ENCODE results near the gene MSH4. TPM values are rescaled to one million over a fixed set of nuclear protein-coding genes. Genes with fewer than 3 reads are reported as not detected.

The MSH4 gene
- total and polyA plus RNA-seq, 3 donors from 2014 or later = 4.6 to 8.2 (median 5.5) TPM

DNA sequence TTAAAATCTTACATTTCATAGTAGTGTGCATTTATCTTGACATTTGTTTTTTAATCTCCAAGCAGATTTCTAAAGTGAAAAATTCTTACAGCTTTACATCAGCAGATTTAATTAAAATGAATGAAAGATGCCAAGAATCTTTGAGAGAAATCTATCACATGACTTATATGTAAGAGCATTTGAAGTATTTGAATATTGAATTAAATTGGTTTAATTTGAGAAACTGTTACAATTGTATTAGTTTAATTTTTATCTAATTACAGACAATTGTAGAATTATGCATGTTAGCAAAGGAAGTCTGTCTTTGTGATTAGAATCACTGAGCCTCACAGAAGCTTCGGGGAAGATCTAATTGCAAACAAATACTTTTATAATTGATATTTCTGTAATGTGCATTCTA is 83.3 kb downstream of the MSH4 start:
- DNase-seq = no peak
- TF ChIP-seq, protein P1, sequence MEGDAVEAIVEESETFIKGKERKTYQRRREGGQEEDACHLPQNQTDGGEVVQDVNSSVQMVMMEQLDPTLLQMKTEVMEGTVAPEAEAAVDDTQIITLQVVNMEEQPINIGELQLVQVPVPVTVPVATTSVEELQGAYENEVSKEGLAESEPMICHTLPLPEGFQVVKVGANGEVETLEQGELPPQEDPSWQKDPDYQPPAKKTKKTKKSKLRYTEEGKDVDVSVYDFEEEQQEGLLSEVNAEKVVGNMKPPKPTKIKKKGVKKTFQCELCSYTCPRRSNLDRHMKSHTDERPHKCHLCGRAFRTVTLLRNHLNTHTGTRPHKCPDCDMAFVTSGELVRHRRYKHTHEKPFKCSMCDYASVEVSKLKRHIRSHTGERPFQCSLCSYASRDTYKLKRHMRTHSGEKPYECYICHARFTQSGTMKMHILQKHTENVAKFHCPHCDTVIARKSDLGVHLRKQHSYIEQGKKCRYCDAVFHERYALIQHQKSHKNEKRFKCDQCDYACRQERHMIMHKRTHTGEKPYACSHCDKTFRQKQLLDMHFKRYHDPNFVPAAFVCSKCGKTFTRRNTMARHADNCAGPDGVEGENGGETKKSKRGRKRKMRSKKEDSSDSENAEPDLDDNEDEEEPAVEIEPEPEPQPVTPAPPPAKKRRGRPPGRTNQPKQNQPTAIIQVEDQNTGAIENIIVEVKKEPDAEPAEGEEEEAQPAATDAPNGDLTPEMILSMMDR (IDR thresholded peaks at IDR 0.05) = no peak
- no peak for TF ChIP-seq POLR2A (IDR thresholded peaks at IDR 0.05)
- intact Hi-C loops (cut with DNase I; ENCODE audit: low total_unique reads) = no loop called here
- Histone ChIP-seq H3K9me3 (no peaks in the 10 kb centered on the region), H3K27ac (no peak overlapping the region), H3K4me3 (no peak overlapping the region), H3K27me3 (no peaks in the 10 kb centered on the region), H3K36me3 (ENCODE audit: low read depth, missing control alignments) (no peaks in the 10 kb centered on the region), H3K4me1 (no peaks in the 10 kb centered on the region)
- WGBS, 2 donors = 74 to 86% methylated on average over 1 of the region's 1 CpG

DNA sequence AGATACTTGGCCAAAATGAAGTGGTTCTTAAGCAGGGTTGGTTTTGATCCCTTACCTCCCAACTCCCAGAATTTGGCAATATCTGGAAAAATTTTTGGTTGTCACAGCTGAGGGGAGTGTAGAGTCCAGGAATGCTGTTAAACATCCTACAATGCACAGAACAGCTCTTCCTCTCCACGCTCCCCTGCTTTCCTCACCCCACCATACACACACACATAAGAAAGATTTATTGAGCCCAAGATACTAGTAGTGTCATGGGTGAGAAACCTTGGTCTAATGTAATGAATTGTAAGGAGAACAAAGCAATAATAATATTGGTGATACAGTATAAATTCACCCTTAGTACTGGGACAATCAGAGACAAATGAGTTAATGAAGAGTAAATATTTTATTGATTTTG is 87.8 kb downstream of the MSH4 start:
- Histone ChIP-seq H3K4me1 (no peaks in the 10 kb centered on the region), H3K9me3 (no peaks in the 10 kb centered on the region), H3K27ac (no peak overlapping the region), H3K36me3 (ENCODE audit: low read depth, missing control alignments) (no peaks in the 10 kb centered on the region), H3K27me3 (no peaks in the 10 kb centered on the region), H3K4me3 (no peak overlapping the region)
- intact Hi-C loops (cut with DNase I; ENCODE audit: low total_unique reads) = no loop called here
- 52 to 63% methylated on average over 1 of the region's 1 CpG for WGBS, 2 donors
- DNase-seq = no peak
- TF ChIP-seq, protein P1 (IDR thresholded peaks at IDR 0.05) = no peak
- no peak for TF ChIP-seq POLR2A (IDR thresholded peaks at IDR 0.05)

DNA sequence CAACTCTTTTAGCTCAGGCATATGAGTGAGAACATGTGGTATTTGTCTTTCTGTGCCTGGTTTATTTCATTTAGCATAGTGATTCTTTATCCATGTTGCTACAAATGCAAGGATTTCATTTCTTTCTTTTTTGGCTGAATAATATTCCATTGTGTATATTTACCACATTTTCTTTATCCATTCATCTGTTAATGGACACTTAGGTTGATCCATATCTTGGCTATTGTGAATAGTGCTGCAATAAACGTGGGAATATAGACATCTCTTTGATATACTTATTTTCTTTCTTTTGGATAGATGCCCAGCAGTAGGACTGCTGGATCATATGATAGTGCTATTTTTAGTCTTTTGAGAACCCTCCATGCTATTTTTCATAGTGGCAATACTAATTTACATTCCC is 104.7 kb downstream of the MSH4 start:
- DNase-seq = no peak
- 44 to 68% methylated on average over 1 of the region's 1 CpG for WGBS, 2 donors
- intact Hi-C loops (cut with DNase I; ENCODE audit: low total_unique reads) = no loop called here
- Histone ChIP-seq H3K27me3 (no peaks in the 10 kb centered on the region), H3K36me3 (ENCODE audit: low read depth, missing control alignments) (no peaks in the 10 kb centered on the region), H3K4me1 (no peaks in the 10 kb centered on the region), H3K9me3 (no peaks in the 10 kb centered on the region), H3K27ac (no peak overlapping the region), H3K4me3 (no peak overlapping the region)
- TF ChIP-seq, protein P1 (IDR thresholded peaks at IDR 0.05) = no peak
- no peak for TF ChIP-seq POLR2A (IDR thresholded peaks at IDR 0.05)

DNA sequence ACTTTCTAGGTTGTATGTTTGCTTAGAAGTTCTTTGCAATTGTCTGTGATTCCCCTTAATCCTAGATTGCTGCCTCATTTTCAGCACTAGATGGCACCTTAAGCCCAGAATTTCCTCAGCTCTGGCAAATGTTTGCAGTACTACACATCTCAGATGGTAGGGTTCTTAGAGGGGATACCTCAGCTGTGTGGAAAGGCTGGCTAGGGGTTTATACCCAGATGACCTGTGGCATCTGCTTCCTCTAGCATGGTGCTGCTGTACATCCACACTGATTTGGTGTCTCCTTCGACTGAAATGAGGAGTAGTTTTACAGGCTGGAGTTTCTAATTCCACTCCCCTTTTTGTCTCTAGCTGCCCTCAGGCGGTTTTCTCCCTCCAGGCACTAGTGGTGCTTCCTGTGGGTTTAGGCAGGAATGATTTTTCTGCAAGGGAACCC is 112.1 kb downstream of the MSH4 start:
- Histone ChIP-seq H3K27ac (no peak overlapping the region), H3K27me3 (no peaks in the 10 kb centered on the region), H3K4me3 (no peak overlapping the region), H3K36me3 (ENCODE audit: low read depth, missing control alignments) (no peaks in the 10 kb centered on the region), H3K9me3 (no peaks in the 10 kb centered on the region), H3K4me1 (no peaks in the 10 kb centered on the region)
- intact Hi-C loops (cut with DNase I; ENCODE audit: low total_unique reads) = no loop called here
- DNase-seq = peak; percentile 15
- 33 to 61% methylated on average over 2 of the region's 2 CpGs for WGBS, 2 donors
- TF ChIP-seq POLR2A (IDR thresholded peaks at IDR 0.05) = no peak
- TF ChIP-seq, protein P1 (IDR thresholded peaks at IDR 0.05) = no peak

DNA sequence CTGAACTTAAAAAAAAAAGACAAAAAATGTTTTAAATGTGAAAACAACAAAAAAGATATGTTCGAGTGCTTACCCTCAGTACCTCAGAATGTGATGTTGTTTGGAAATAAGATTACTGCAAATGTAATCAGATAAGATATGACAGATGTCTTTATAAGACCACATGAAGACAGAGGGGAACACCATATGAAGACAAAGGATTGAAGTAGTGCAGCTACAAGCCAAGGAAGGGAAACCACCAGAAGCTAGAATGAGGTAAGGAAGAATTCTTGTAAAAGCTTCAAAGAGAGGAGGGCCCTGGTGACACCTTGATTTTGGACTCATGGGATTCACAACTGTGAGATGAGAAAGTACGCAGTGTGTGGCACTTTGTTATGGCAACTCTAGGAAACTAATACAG is 120.2 kb downstream of the MSH4 start:
- Histone ChIP-seq H3K4me3 (no peak overlapping the region), H3K36me3 (ENCODE audit: low read depth, missing control alignments) (no peaks in the 10 kb centered on the region), H3K9me3 (no peaks in the 10 kb centered on the region), H3K4me1 (no peaks in the 10 kb centered on the region), H3K27me3 (no peaks in the 10 kb centered on the region), H3K27ac (no peak overlapping the region)
- DNase-seq = no peak
- no peak for TF ChIP-seq POLR2A (IDR thresholded peaks at IDR 0.05)
- TF ChIP-seq, protein P1 (IDR thresholded peaks at IDR 0.05) = no peak
- WGBS, 2 donors = 88 to 96% methylated on average over 2 of the region's 2 CpGs
- intact Hi-C loops (cut with DNase I; ENCODE audit: low total_unique reads) = no loop called here

Data from testis (tissue), 3 donors.